Measurements from ENCODE around the gene CMTM7.

The CMTM7 gene

GRCh38 chr3:32360493-32360827 is 31.2 kb upstream of the CMTM7 start:
- no peaks in the 10 kb centered on the region for H3K79me2 ChIP-seq (ENCODE audit: low read length)
- H2AFZ ChIP-seq (ENCODE audit: low read depth, low read length), result no peak overlapping the region
- H3K9me3 ChIP-seq (ENCODE audit: insufficient read depth, low read length), result no peaks in the 10 kb centered on the region
- H4K20me1 ChIP-seq (ENCODE audit: insufficient read depth, low read length), result no peaks in the 10 kb centered on the region
- no peaks in the 10 kb centered on the region for H3K36me3 ChIP-seq (replicated peaks; ENCODE audit: low read depth, low read length)
- H3K27me3 ChIP-seq (ENCODE audit: low read depth, low read length), result no peaks in the 10 kb centered on the region
- no peaks in the 10 kb centered on the region for H3K4me1 ChIP-seq (ENCODE audit: low read length)
- no peak for TF ChIP-seq EZH2phosphoT487 (IDR thresholded peaks at IDR 0.05; ENCODE audit: low read depth)
- TF ChIP-seq CTCF (IDR thresholded peaks at IDR 0.05; ENCODE audit: low read depth, low read length), result no peak
- no peak overlapping the region for H3K9ac ChIP-seq (ENCODE audit: low read length)
- no peak overlapping the region for H3K27ac ChIP-seq (ENCODE audit: low read length)
- H3K4me2 ChIP-seq (ENCODE audit: low read length), result no peak overlapping the region
- H3K4me3 ChIP-seq (ENCODE audit: low read length), result no peak overlapping the region

GRCh38 chr3:32366638-32367397 is 24.8 kb upstream of the CMTM7 start:
- Histone ChIP-seq H3K79me2 (ENCODE audit: low read length) (no peaks in the 10 kb centered on the region), H3K27ac (ENCODE audit: low read length) (no peak overlapping the region), H3K9me3 (ENCODE audit: insufficient read depth, low read length) (no peaks in the 10 kb centered on the region), H4K20me1 (ENCODE audit: insufficient read depth, low read length) (no peaks in the 10 kb centered on the region), H3K4me3 (ENCODE audit: low read length) (no peak overlapping the region), H2AFZ (ENCODE audit: low read depth, low read length) (no peak overlapping the region), H3K4me2 (ENCODE audit: low read length) (no peak overlapping the region), H3K9ac (ENCODE audit: low read length) (no peak overlapping the region), H3K4me1 (ENCODE audit: low read length) (peaks cover 7% of the 10 kb centered on the region; the same call in 1 of the 2 replicates), H3K27me3 (ENCODE audit: low read depth, low read length) (no peaks in the 10 kb centered on the region), H3K36me3 (replicated peaks; ENCODE audit: low read depth, low read length) (no peaks in the 10 kb centered on the region)
- no peak for TF ChIP-seq EZH2phosphoT487 (IDR thresholded peaks at IDR 0.05; ENCODE audit: low read depth)
- TF ChIP-seq CTCF (IDR thresholded peaks at IDR 0.05; ENCODE audit: low read depth, low read length), result no peak

- H3K36me3 ChIP-seq (replicated peaks; ENCODE audit: low read depth, low read length), result no peaks in the 10 kb centered on the region
- H3K9me3 ChIP-seq (ENCODE audit: insufficient read depth, low read length), result no peaks in the 10 kb centered on the region
- H3K4me2 ChIP-seq (ENCODE audit: low read length), result no peak overlapping the region
- no peaks in the 10 kb centered on the region for H3K79me2 ChIP-seq (ENCODE audit: low read length)
- no peak overlapping the region for H3K9ac ChIP-seq (ENCODE audit: low read length)
- no peaks in the 10 kb centered on the region for H4K20me1 ChIP-seq (ENCODE audit: insufficient read depth, low read length)
- no peak for TF ChIP-seq EZH2phosphoT487 (IDR thresholded peaks at IDR 0.05; ENCODE audit: low read depth)
- no peak for TF ChIP-seq CTCF (IDR thresholded peaks at IDR 0.05; ENCODE audit: low read depth, low read length)
- H3K27ac ChIP-seq (ENCODE audit: low read length), result no peak overlapping the region
- no peak overlapping the region for H2AFZ ChIP-seq (ENCODE audit: low read depth, low read length)
- no peaks in the 10 kb centered on the region for H3K27me3 ChIP-seq (ENCODE audit: low read depth, low read length)
- no peak overlapping the region for H3K4me3 ChIP-seq (ENCODE audit: low read length)
- peaks cover 7% of the 10 kb centered on the region; the same call in 1 of the 2 replicates for H3K4me1 ChIP-seq (ENCODE audit: low read length)
These were observed 24.2 kb upstream of the CMTM7 start for GRCh38 chr3:32367442-32367841.

GRCh38 chr3:32371461-32372212 is 20.0 kb upstream of the CMTM7 start:
- Histone ChIP-seq H2AFZ (ENCODE audit: low read depth, low read length) (no peak overlapping the region), H3K79me2 (ENCODE audit: low read length) (no peaks in the 10 kb centered on the region), H3K27me3 (ENCODE audit: low read depth, low read length) (no peaks in the 10 kb centered on the region), H3K27ac (ENCODE audit: low read length) (no peak overlapping the region), H3K36me3 (replicated peaks; ENCODE audit: low read depth, low read length) (no peaks in the 10 kb centered on the region), H3K4me1 (ENCODE audit: low read length) (peaks cover 15% of the 10 kb centered on the region; the same call in 1 of the 2 replicates), H4K20me1 (ENCODE audit: insufficient read depth, low read length) (no peaks in the 10 kb centered on the region), H3K9me3 (ENCODE audit: insufficient read depth, low read length) (no peaks in the 10 kb centered on the region), H3K4me3 (ENCODE audit: low read length) (no peak overlapping the region), H3K4me2 (ENCODE audit: low read length) (no peak overlapping the region), H3K9ac (ENCODE audit: low read length) (no peak overlapping the region)
- no peak for TF ChIP-seq EZH2phosphoT487 (IDR thresholded peaks at IDR 0.05; ENCODE audit: low read depth)
- no peak for TF ChIP-seq CTCF (IDR thresholded peaks at IDR 0.05; ENCODE audit: low read depth, low read length)

Data from OCI-LY3 (cell line).